K562 (cell line): ENCODE data around the gene DUSP16.

Experiments
- CHCHD3 ChIP-seq: fragments of 250-450 bp; sonication (Bioruptor Pico); IDR thresholded peaks from 2 replicates; pipeline ENCODE4 v2.1.2; 2022; ENCODE audit warnings: mild to moderate bottlenecking
- CTBP1 ChIP-seq: fragments of 450-650 bp; IDR thresholded peaks from 2 replicates; pipeline ENCODE4 v1.6.1; 2016; ENCODE audit warnings: borderline replicate concordance
- EZH2 ChIP-seq: IDR thresholded peaks from 2 replicates; pipeline ENCODE4 v1.6.1; 2012; ENCODE audit warnings: low read depth, mild to moderate bottlenecking, inconsistent platforms, low read length, borderline replicate concordance
- JUNB ChIP-seq: fragments of 450-650 bp; formaldehyde crosslinking; conservative IDR thresholded peaks from 2 replicates; pipeline ENCODE4 v1.4.0; 2020; ENCODE audit warnings: mild to moderate bottlenecking
- PHF20 ChIP-seq: fragments of 450-650 bp; IDR thresholded peaks from 2 replicates; pipeline ENCODE4 v1.6.1; 2018; ENCODE audit not compliant: partially characterized antibody
- POLR2A ChIP-seq: fragments of 450-650 bp; conservative IDR thresholded peaks from 2 replicates; pipeline ENCODE4 v1.6.1; 2016
- POLR2AphosphoS5 ChIP-seq: IDR thresholded peaks from 2 replicates; pipeline ENCODE4 v1.6.1; 2011; ENCODE audit warnings: mild to moderate bottlenecking, low read depth, low read length, moderate library complexity; ENCODE audit not compliant: control insufficient read depth, insufficient read depth
- RFX5 ChIP-seq: IDR thresholded peaks from 2 replicates; pipeline ENCODE4 v1.6.1; 2011; ENCODE audit warnings: low read depth, mild to moderate bottlenecking, improper control_type of control experiment, low read length
- YY1 ChIP-seq, 3 experiments: IDR thresholded peaks; 2 replicates each; pipeline ENCODE4 v1.6.1; 2011; ENCODE audit warnings: low read length in 2 of 3, mild to moderate bottlenecking in 2 of 3, moderate library complexity in 2 of 3, borderline replicate concordance in 1 of 3, control low read depth in 1 of 3, low read depth in 1 of 3; ENCODE audit not compliant: insufficient read depth in 3 of 3, insufficient replicate concordance in 2 of 3, control insufficient read depth in 1 of 3, insufficient read length in 1 of 3; ENCODE audit errors: extremely low read depth in 1 of 3
- ZFPM2 ChIP-seq: fragments of 250-450 bp; sonication (Bioruptor Pico); IDR thresholded peaks from 2 replicates; pipeline ENCODE4 v1.5.1; 2022; ENCODE audit warnings: mild to moderate bottlenecking
- ZNF282 ChIP-seq: sonication (generic); formaldehyde crosslinking; IDR thresholded peaks from 2 replicates; pipeline ENCODE4 v1.8.1; 2023; ENCODE audit warnings: missing genetic modification reagents

- no peak for TF ChIP-seq JUNB
- TF ChIP-seq CTBP1, result no peak
- no peak for TF ChIP-seq RFX5
- TF ChIP-seq ZNF282 (CRISPR knock-in tag), result no peak
- TF ChIP-seq PHF20, result no peak
- no peak for TF ChIP-seq ZFPM2 (CRISPR knock-in tag)
- no peak for TF ChIP-seq YY1 (IDR thresholded peaks at IDR 0.05; ENCODE audit: borderline replicate concordance in 1 of 3, control insufficient read depth in 1 of 3, extremely low read depth in 1 of 3, insufficient read depth in 3 of 3, insufficient read length in 1 of 3, insufficient replicate concordance in 2 of 3, low read depth in 1 of 3, low read length in 2 of 3)
- TF ChIP-seq POLR2AphosphoS5, result no peak
- no peak for TF ChIP-seq POLR2A
- TF ChIP-seq EZH2, result no peak
- TF ChIP-seq CHCHD3 (CRISPR knock-in tag), result no peak
Observed at GRCh38 chr12:12555656-12556055, 7.0 kb downstream of the DUSP16 start.
